ENCODE data around the gene LRMDA. TPM values are rescaled to one million over a fixed set of nuclear protein-coding genes. Genes with fewer than 3 reads are reported as not detected.

The LRMDA gene
- 4.5 TPM for total RNA-seq
- long read RNA-seq, partial matches to known transcripts = 0 of 6 reads
- long read RNA-seq, other reads (novel, unspliced or antisense) = 6 of 6 reads

- intact Hi-C loops (cut with DNase I) = loop anchor here (2.0 kb wide), 1 partner anchor 23 kb away; no protein-coding TSS in a partner anchor
- DNase-seq (ENCODE audit: low spot score) = peak; percentile 83
Observed at GRCh38 chr10:75431180-75432111, at the start of gene LRMDA. TSS of gene LRMDA (plus strand) at chr10:75431624.

DNA sequence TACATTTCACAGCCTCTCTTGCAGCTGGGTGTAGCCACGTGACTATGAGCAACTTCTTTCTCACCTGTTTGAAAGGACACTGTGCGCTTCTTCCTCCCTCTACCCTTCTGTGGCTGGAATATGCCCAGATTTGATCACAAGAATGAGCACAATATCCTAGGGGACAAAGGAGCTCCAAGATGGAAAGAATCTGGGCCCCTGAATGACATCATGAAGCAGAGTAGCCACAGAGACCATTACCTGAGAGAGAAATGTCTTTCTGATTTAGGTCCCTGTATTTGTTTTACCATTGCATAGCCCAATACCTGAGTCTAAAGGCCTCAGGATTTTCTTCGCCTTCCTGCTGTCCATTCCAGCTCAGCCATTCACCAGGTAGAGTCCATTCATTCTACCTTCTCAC is 45.3 kb upstream of the LRMDA start:
- intact Hi-C loops (cut with DNase I) = no loop called here
- no peak for DNase-seq (ENCODE audit: low spot score)

DNA sequence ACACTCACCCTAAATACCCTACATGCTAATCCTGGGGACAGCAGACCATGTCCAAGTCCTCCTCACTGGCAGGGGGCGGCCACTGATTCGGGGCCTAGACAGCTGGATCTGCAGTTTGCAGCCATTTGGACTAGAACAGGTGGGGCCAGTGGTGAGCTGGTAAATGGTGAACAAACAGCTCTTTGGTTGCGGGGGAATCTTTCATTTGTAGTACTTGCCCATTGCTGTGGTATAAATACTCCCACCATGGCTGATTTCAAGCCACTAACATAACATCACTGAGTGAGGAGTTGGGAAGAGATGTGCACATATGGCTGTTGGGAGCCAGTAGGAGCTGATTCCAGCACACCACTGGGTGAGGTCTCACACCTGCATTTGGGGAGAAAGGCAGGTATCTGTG is 43.3 kb upstream of the LRMDA start:
- no peak for DNase-seq (ENCODE audit: low spot score)
- intact Hi-C loops (cut with DNase I) = no loop called here

- no peak for DNase-seq (ENCODE audit: low spot score)
- intact Hi-C loops (cut with DNase I) = no loop called here
Observed at GRCh38 chr10:75390178-75390577, 41.2 kb upstream of the LRMDA start.

GRCh38 chr10:75392271-75392670 is 39.2 kb upstream of the LRMDA start:
- intact Hi-C loops (cut with DNase I) = no loop called here
- DNase-seq (ENCODE audit: low spot score) = no peak

- no peak for DNase-seq (ENCODE audit: low spot score)
- intact Hi-C loops (cut with DNase I) = no loop called here
Observed at GRCh38 chr10:75392744-75393143, 38.7 kb upstream of the LRMDA start.

DNA sequence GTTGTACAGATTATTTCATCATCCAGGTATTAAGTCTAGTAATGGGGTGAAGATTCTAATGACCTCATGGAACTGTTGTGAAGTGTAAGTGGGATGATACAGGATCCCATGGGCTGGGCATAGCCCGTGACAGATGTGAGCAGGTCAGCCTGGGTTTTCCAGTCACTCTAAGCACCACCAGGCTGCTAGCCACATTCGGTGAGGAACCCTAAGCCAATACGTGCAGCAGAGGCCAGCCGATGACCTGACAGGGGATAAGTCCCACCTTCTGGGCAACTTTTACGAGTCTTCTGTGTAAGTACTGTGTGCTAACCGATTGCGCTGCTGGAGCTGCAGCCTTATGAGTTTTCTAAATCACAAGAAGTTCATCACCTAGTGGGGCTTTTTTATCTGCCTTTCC is 37.2 kb upstream of the LRMDA start:
- DNase-seq (ENCODE audit: low spot score) = no peak
- intact Hi-C loops (cut with DNase I) = no loop called here

- DNase-seq (ENCODE audit: low spot score) = no peak
- intact Hi-C loops (cut with DNase I) = loop anchor here (5.0 kb wide), 3 partner anchors 103 to 907 kb away; no protein-coding TSS in a partner anchor
Observed at GRCh38 chr10:75395066-75395931, 36.1 kb upstream of the LRMDA start.

DNA sequence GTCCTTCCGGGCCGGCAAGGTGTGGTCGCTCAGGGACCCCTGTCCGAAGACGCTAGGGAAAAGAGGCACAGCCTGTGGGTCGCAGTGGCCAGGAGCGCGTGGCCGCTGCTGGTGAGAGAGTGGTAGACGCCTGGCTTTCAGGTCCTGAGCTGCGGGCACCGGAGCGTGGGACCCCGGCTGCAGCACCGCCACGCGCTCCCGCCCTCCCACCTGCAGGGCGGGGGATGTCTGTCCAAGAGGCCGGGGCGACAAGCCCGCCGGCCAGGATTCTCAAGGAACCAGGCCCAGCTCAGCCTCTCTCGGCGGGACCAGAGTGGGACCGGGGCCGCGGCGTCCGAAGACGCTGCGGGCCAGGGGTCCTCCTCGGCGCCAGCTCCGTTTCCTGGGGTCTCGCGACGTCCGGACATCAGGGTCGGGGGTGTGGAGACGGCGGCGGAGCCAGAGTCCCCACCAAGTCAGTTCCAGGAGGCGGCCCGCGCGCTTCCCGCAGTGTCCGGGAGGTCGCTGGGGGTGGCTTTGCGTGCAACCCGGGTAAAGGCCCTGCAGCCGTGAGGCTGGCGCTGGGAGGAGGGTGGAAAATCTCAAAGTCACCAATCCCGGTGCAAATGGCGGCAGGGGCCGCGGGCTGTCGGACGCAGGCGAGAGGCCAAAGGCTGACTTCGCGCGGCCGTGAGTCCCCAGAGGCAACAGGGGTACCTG is 35.3 kb upstream of the LRMDA start:
- intact Hi-C loops (cut with DNase I) = loop anchor here (5.0 kb wide), 3 partner anchors 104 to 906 kb away; no protein-coding TSS in a partner anchor
- DNase-seq (ENCODE audit: low spot score) = no peak

- DNase-seq (ENCODE audit: low spot score) = no peak
- intact Hi-C loops (cut with DNase I) = loop anchor here (5.0 kb wide), 3 partner anchors 105 to 905 kb away; no protein-coding TSS in a partner anchor
Observed at GRCh38 chr10:75396631-75397495, 34.6 kb upstream of the LRMDA start.

DNA sequence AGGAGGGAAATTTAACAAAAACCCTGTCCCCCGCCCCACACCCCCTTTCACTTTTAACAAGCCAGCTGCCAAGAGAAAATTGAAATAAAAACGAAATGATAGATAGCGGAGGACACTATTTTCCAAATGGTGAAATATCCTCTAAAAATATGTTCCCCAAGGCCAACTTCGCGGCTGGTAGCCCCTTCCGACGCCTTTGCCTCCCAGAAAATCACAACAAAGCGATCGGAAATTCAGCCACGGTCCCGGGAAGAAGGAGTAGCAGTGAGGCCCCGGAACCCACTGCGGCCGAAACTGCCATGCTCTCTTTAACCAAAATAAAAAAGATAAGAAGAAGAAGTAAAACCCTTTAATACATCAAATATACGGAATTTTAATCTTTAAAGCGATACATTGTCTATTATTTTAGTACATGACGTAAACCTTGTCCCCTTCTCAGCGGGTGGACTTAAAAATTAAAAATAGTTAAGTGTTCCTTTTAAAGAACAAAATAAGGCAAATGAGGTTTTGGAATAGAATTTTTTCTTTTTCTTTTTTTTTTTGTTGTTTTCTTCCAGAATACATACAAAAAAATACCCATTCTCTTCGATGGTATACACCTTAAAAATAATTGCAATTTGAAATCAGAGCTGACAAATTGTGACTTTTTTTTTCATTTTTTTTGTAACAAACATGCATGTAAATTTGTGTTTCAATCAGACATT is 33.8 kb upstream of the LRMDA start:
- intact Hi-C loops (cut with DNase I) = loop anchor here (5.0 kb wide), 3 partner anchors 105 to 905 kb away; no protein-coding TSS in a partner anchor
- DNase-seq (ENCODE audit: low spot score) = no peak

GRCh38 chr10:75398200-75398691 is 33.2 kb upstream of the LRMDA start:
- intact Hi-C loops (cut with DNase I) = loop anchor here (5.0 kb wide), 3 partner anchors 106 to 904 kb away; no protein-coding TSS in a partner anchor
- DNase-seq (ENCODE audit: low spot score) = no peak

- no peak for DNase-seq (ENCODE audit: low spot score)
- intact Hi-C loops (cut with DNase I) = loop anchor here (1.0 to 5.0 kb wide), 4 partner anchors 107 to 903 kb away; no protein-coding TSS in a partner anchor
Observed at GRCh38 chr10:75398692-75399460, 32.5 kb upstream of the LRMDA start.

DNA sequence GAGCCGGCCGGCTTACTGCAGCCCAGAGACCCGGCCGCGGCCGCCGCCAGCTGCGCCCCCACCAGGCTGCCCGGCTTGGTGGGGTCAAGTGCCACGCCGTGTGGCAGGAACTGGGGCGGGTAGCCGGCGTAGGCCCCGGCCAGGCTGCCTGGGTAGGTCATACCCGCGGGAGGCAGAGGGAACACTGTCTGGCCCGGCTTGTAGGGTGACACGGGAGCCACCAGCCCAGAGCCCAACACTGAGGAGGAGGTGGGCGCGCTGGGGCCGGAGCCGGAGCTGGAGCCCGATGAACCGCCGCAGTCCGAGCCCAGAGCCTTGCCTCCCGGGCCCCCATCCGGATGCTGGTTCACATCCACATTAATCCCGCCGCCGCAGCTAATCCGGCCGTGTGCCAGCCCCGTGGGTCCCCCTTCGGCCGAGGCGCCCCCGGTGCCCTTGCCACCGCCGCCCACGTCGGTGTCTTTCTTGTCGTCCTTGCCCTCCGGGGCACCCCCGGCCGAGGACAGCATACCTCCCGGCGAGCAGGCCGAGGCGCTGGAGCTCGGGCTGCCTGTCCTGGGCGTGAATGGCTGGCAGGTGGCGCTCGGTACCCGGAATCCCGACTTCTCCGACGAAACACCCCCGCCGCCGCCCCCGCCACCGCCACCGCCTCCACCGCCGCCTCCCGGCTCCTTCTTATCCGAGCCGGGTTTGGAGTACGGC is 31.8 kb upstream of the LRMDA start:
- intact Hi-C loops (cut with DNase I) = loop anchor here (1.0 to 10.0 kb wide), 8 partner anchors 107 to 1148 kb away; no protein-coding TSS in a partner anchor

DNA sequence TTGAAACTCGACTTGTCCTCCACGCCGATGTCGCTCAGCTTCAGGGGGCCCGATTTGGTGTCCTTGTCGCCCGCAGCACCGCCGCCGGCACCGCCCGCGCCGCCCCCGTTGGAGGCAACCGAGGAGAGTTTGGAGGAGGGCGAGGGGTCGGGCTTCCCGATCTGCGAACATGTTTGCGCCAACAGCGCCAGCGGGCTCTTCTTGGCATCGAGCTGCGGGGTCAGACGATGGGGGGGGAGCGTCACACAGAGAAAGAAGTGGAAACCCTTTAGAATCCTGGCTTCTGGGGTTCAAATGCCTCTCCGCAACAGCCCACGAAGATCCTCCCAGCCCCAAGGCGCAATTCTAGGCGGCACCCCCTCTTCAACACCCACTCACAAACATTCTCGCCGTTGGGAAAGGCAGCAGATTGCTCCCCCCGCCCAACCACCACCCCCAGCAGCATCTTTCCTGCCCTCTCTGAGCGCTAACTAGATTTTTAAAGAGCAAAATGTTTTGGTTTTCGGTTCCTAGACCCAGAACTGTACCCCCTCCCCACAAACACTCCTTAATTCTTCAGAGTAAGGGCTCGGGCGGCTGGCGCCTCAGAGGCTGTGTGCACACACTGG is 31.2 kb upstream of the LRMDA start:
- intact Hi-C loops (cut with DNase I) = loop anchor here (5.0 to 10.0 kb wide), 4 partner anchors 195 to 1147 kb away; no protein-coding TSS in a partner anchor

More for the DNA sequence above, 31.8 kb upstream of the LRMDA start:
- peak; percentile 90 for DNase-seq (ENCODE audit: low spot score)

More for the DNA sequence above, 31.2 kb upstream of the LRMDA start:
- DNase-seq (ENCODE audit: low spot score) = no peak
